HepG2 (cell line): ENCODE measurements around the gene SLC25A28. TPM values are rescaled to one million over a fixed set of nuclear protein-coding genes. Genes with fewer than 3 reads are reported as not detected.

Experiments
- AFF4 ChIP-seq: sonication (generic); formaldehyde crosslinking; IDR thresholded peaks from 2 replicates; pipeline ENCODE4 v1.4.0; 2020; ENCODE audit warnings: missing genetic modification reagents
- AHR ChIP-seq: IDR thresholded peaks from 2 replicates; pipeline ENCODE4 v1.6.1; 2018; ENCODE audit warnings: missing genetic modification reagents, missing compliant biosample characterization
- ARID5B ChIP-seq: IDR thresholded peaks from 2 replicates; pipeline ENCODE4 v1.4.0; 2020; ENCODE audit warnings: mild to moderate bottlenecking, missing genetic modification reagents
- ELF3 ChIP-seq: IDR thresholded peaks from 2 replicates; pipeline ENCODE4 v1.6.1; 2016; ENCODE audit warnings: missing genetic modification reagents, missing compliant biosample characterization
- GATAD1 ChIP-seq: IDR thresholded peaks from 2 replicates; pipeline ENCODE4 v1.6.1; 2016; ENCODE audit warnings: missing genetic modification reagents, missing compliant biosample characterization
- HMG20B ChIP-seq: conservative IDR thresholded peaks from 2 replicates; pipeline ENCODE4 v1.6.1; 2016; ENCODE audit warnings: missing genetic modification reagents, missing compliant biosample characterization
- KDM3A ChIP-seq: IDR thresholded peaks from 2 replicates; pipeline ENCODE4 v1.6.1; 2018; ENCODE audit warnings: low read depth, missing compliant biosample characterization
- KLF9 ChIP-seq: IDR thresholded peaks from 2 replicates; pipeline ENCODE4 v1.6.1; 2016; ENCODE audit warnings: low read depth
- MAX ChIP-seq: IDR thresholded peaks from 2 replicates; pipeline ENCODE4 v1.6.1; 2012; ENCODE audit warnings: inconsistent platforms
- NCOA1 ChIP-seq: sonication (generic); formaldehyde crosslinking; IDR thresholded peaks from 2 replicates; pipeline ENCODE4 v1.9.0; 2021; ENCODE audit warnings: missing genetic modification reagents
- RNF2 ChIP-seq: fragments of 450-650 bp; conservative IDR thresholded peaks from 2 replicates; pipeline ENCODE4 v1.6.1; 2016; ENCODE audit warnings: low read depth
- SIN3B ChIP-seq: fragments of 150-350 bp; IDR thresholded peaks from 2 replicates; pipeline ENCODE4 v1.6.1; 2014; ENCODE audit warnings: low read length
- ZBTB34 ChIP-seq: sonication (generic); formaldehyde crosslinking; IDR thresholded peaks from 2 replicates; pipeline ENCODE4 v1.8.0; 2022; ENCODE audit warnings: mild to moderate bottlenecking, missing genetic modification reagents
- ZMAT3 ChIP-seq: sonication (generic); formaldehyde crosslinking; conservative IDR thresholded peaks from 2 replicates; pipeline ENCODE4 v1.7.0; 2021; ENCODE audit warnings: missing genetic modification reagents
- ZNF335 ChIP-seq: sonication (generic); formaldehyde crosslinking; IDR thresholded peaks from 2 replicates; pipeline ENCODE4 v1.4.0; 2020; ENCODE audit warnings: missing genetic modification reagents
- ZNF639 ChIP-seq: conservative IDR thresholded peaks from 2 replicates; pipeline ENCODE4 v1.6.1; 2018; ENCODE audit warnings: missing genetic modification reagents
- ZNF790 ChIP-seq: sonication (generic); formaldehyde crosslinking; IDR thresholded peaks from 2 replicates; pipeline ENCODE4 v1.8.0; 2022; ENCODE audit warnings: missing genetic modification reagents, mild to moderate bottlenecking, borderline replicate concordance
- ZNF816 ChIP-seq: sonication (generic); formaldehyde crosslinking; IDR thresholded peaks from 2 replicates; pipeline ENCODE4 v1.8.0; 2022; ENCODE audit warnings: missing genetic modification reagents, mild to moderate bottlenecking, borderline replicate concordance
- ZSCAN22 ChIP-seq: sonication (generic); formaldehyde crosslinking; IDR thresholded peaks from 2 replicates; pipeline ENCODE4 v1.4.0; 2020; ENCODE audit warnings: mild to moderate bottlenecking, missing genetic modification reagents
- ZSCAN25 ChIP-seq: sonication (generic); formaldehyde crosslinking; IDR thresholded peaks from 2 replicates; pipeline ENCODE4 v1.8.0; 2022; ENCODE audit warnings: mild to moderate bottlenecking, missing genetic modification reagents
- polyA plus RNA-seq, 8 experiments: library from polyadenylated mRNA; depleted of rRNA in 3 of 8; stranded (reverse) in 7 of 8; unstranded in 1 of 8; fragments of >200 nt; fragmentation: Illumina TruSeq in 4 of 8; extraction: Trizol in 4 of 8; gene quantifications; 2 replicates each; pipeline versions ENCODE4 v1.2.1 to v1.2.3, GENCODE V29; 2011 to 2016; ENCODE audit warnings: low read depth in 4 of 8, missing spikeins in 1 of 8, mixed read lengths in 1 of 8; ENCODE audit not compliant: insufficient read depth in 1 of 8
- total RNA-seq, 5 experiments: library from RNA; depleted of rRNA; stranded (reverse); fragments of >200 nt; fragmentation: Illumina TruSeq; extraction: Trizol; gene quantifications; 2 replicates each; pipeline ENCODE4 v1.2.3, GENCODE V29; 2016; ENCODE audit warnings: low read depth in 1 of 5

SLC25A28 gene
- total and polyA plus RNA-seq, 2 of the 13 experiments (the other 11 are each of a cell fraction or from before 2014, with no cell fraction given), result 15.2 to 41.0 TPM

GRCh38 chr10:99620711-99621453 is 643 bp upstream of the SLC25A28 start (continued):
- peak; percentile 21; the same call in 1 of the 2 replicates for TF ChIP-seq ZSCAN22 (CRISPR knock-in tag)
- TF ChIP-seq HMG20B, result peak; percentile 30; the same call in 1 of the 2 replicates
- peak; percentile 87; the same call in 1 of the 2 replicates for TF ChIP-seq ZNF790 (CRISPR knock-in tag)
- no peak for TF ChIP-seq AFF4 (CRISPR knock-in tag)
- TF ChIP-seq SIN3B, result no peak
- peak; percentile 41; the same call in 1 of the 2 replicates for TF ChIP-seq ZNF816 (CRISPR knock-in tag)
- peak; percentile 78 for TF ChIP-seq GATAD1 (CRISPR knock-in tag)
- peak; percentile 92 for TF ChIP-seq RNF2
- TF ChIP-seq ZSCAN25, result peak; percentile 79; the same call in 1 of the 2 replicates
- TF ChIP-seq ZBTB34, result 0 out of 2 replicates have a peak, but pooled peaks have one; percentile 47
- peak; percentile 53; the same call in 1 of the 2 replicates for TF ChIP-seq KDM3A (CRISPR knock-in tag)
- no peak; the same call in 1 of the 2 replicates for TF ChIP-seq KLF9 (CRISPR knock-in tag)
- peak; percentile 54; the same call in 1 of the 2 replicates for TF ChIP-seq ARID5B (CRISPR knock-in tag)
- TF ChIP-seq ZNF639 (CRISPR knock-in tag), result peak; percentile 81
- peak; percentile 62 for TF ChIP-seq ZMAT3
- TF ChIP-seq NCOA1 (CRISPR knock-in tag), result no peak
- peak; percentile 20; the same call in 1 of the 2 replicates for TF ChIP-seq ZNF335 (CRISPR knock-in tag)
- TF ChIP-seq MAX, result peak; percentile 95
- no peak; the same call in 1 of the 2 replicates for TF ChIP-seq AHR (CRISPR knock-in tag)
- peak; percentile 80 for TF ChIP-seq ELF3 (CRISPR knock-in tag)
